Measurements from ENCODE around the gene DOK3.
A peak's percentile ranks its signal among the peaks of the same experiment; 100 is the strongest.

DOK3 gene

GRCh38 chr5:177470759-177471536 lies 38.7 kb downstream of the DOK3 start:
- peaks cover 20% of the 10 kb centered on the region for H3K4me1 ChIP-seq (ENCODE audit: control insufficient read depth, insufficient read depth, low read length)
- peak overlapping the region; percentile 4 for H3K27ac ChIP-seq (ENCODE audit: low read depth, low read length)
- H3K9ac ChIP-seq (ENCODE audit: low read length), result peak overlapping the region; percentile 24
- H3K27me3 ChIP-seq (ENCODE audit: control insufficient read depth, insufficient read depth, low read length), result no peaks in the 10 kb centered on the region
- H3K4me3 ChIP-seq (ENCODE audit: low read length), result no peak overlapping the region
- H3K36me3 ChIP-seq (ENCODE audit: control insufficient read depth, insufficient read depth, low read length), result peaks cover 9% of the 10 kb centered on the region

GRCh38 chr5:177469750-177470525 lies 39.7 kb downstream of the DOK3 start:
- Histone ChIP-seq H3K9ac (ENCODE audit: low read length) (no peak overlapping the region), H3K27me3 (ENCODE audit: control insufficient read depth, insufficient read depth, low read length) (no peaks in the 10 kb centered on the region), H3K4me3 (ENCODE audit: low read length) (peak overlapping the region; percentile 3), H3K4me1 (ENCODE audit: control insufficient read depth, insufficient read depth, low read length) (peaks cover 15% of the 10 kb centered on the region), H3K27ac (ENCODE audit: low read depth, low read length) (peak overlapping the region; percentile 44), H3K36me3 (ENCODE audit: control insufficient read depth, insufficient read depth, low read length) (peaks cover 10% of the 10 kb centered on the region)

- no peak overlapping the region for H3K27ac ChIP-seq (ENCODE audit: low read depth, low read length)
- peaks cover 15% of the 10 kb centered on the region for H3K4me1 ChIP-seq (ENCODE audit: control insufficient read depth, insufficient read depth, low read length)
- no peak overlapping the region for H3K4me3 ChIP-seq (ENCODE audit: low read length)
- H3K36me3 ChIP-seq (ENCODE audit: control insufficient read depth, insufficient read depth, low read length), result peaks cover 10% of the 10 kb centered on the region
- no peak overlapping the region for H3K9ac ChIP-seq (ENCODE audit: low read length)
- no peaks in the 10 kb centered on the region for H3K27me3 ChIP-seq (ENCODE audit: control insufficient read depth, insufficient read depth, low read length)
Observed at GRCh38 chr5:177468685-177469628, 40.7 kb downstream of the DOK3 start.

- Histone ChIP-seq H3K4me1 (ENCODE audit: control insufficient read depth, insufficient read depth, low read length) (peaks cover 15% of the 10 kb centered on the region), H3K4me3 (ENCODE audit: low read length) (no peak overlapping the region), H3K27ac (ENCODE audit: low read depth, low read length) (no peak overlapping the region), H3K27me3 (ENCODE audit: control insufficient read depth, insufficient read depth, low read length) (no peaks in the 10 kb centered on the region), H3K9ac (ENCODE audit: low read length) (no peak overlapping the region), H3K36me3 (ENCODE audit: control insufficient read depth, insufficient read depth, low read length) (peaks cover 10% of the 10 kb centered on the region)
Observed at GRCh38 chr5:177468329-177468684, 41.3 kb downstream of the DOK3 start.

- H3K9ac ChIP-seq (ENCODE audit: low read length), result no peak overlapping the region
- peaks cover 14% of the 10 kb centered on the region for H3K4me1 ChIP-seq (ENCODE audit: control insufficient read depth, insufficient read depth, low read length)
- no peak overlapping the region for H3K4me3 ChIP-seq (ENCODE audit: low read length)
- H3K27me3 ChIP-seq (ENCODE audit: control insufficient read depth, insufficient read depth, low read length), result no peaks in the 10 kb centered on the region
- no peak overlapping the region for H3K27ac ChIP-seq (ENCODE audit: low read depth, low read length)
- H3K36me3 ChIP-seq (ENCODE audit: control insufficient read depth, insufficient read depth, low read length), result peaks cover 10% of the 10 kb centered on the region
Observed at GRCh38 chr5:177467436-177467835, 42.2 kb downstream of the DOK3 start.

- Histone ChIP-seq H3K4me3 (ENCODE audit: low read length) (no peak overlapping the region), H3K27ac (ENCODE audit: low read depth, low read length) (no peak overlapping the region), H3K36me3 (ENCODE audit: control insufficient read depth, insufficient read depth, low read length) (peaks cover 10% of the 10 kb centered on the region), H3K9ac (ENCODE audit: low read length) (no peak overlapping the region), H3K27me3 (ENCODE audit: control insufficient read depth, insufficient read depth, low read length) (no peaks in the 10 kb centered on the region), H3K4me1 (ENCODE audit: control insufficient read depth, insufficient read depth, low read length) (peaks cover 9% of the 10 kb centered on the region)
Observed at GRCh38 chr5:177466861-177467260, 42.8 kb downstream of the DOK3 start.

- Histone ChIP-seq H3K4me1 (ENCODE audit: control insufficient read depth, insufficient read depth, low read length) (peaks cover 4% of the 10 kb centered on the region), H3K9ac (ENCODE audit: low read length) (no peak overlapping the region), H3K36me3 (ENCODE audit: control insufficient read depth, insufficient read depth, low read length) (peaks cover 10% of the 10 kb centered on the region), H3K27me3 (ENCODE audit: control insufficient read depth, insufficient read depth, low read length) (no peaks in the 10 kb centered on the region), H3K27ac (ENCODE audit: low read depth, low read length) (no peak overlapping the region), H3K4me3 (ENCODE audit: low read length) (no peak overlapping the region)
Observed at GRCh38 chr5:177465044-177465443, 44.6 kb downstream of the DOK3 start.

GRCh38 chr5:177462021-177462670 lies 47.5 kb downstream of the DOK3 start:
- H3K36me3 ChIP-seq (ENCODE audit: control insufficient read depth, insufficient read depth, low read length), result peaks cover 10% of the 10 kb centered on the region
- no peaks in the 10 kb centered on the region for H3K27me3 ChIP-seq (ENCODE audit: control insufficient read depth, insufficient read depth, low read length)
- H3K27ac ChIP-seq (ENCODE audit: low read depth, low read length), result no peak overlapping the region
- no peak overlapping the region for H3K4me3 ChIP-seq (ENCODE audit: low read length)
- peaks cover 2% of the 10 kb centered on the region for H3K4me1 ChIP-seq (ENCODE audit: control insufficient read depth, insufficient read depth, low read length)
- H3K9ac ChIP-seq (ENCODE audit: low read length), result no peak overlapping the region

GRCh38 chr5:177459819-177460628 lies 49.6 kb downstream of the DOK3 start:
- no peak overlapping the region for H3K27ac ChIP-seq (ENCODE audit: low read depth, low read length)
- no peaks in the 10 kb centered on the region for H3K27me3 ChIP-seq (ENCODE audit: control insufficient read depth, insufficient read depth, low read length)
- H3K9ac ChIP-seq (ENCODE audit: low read length), result no peak overlapping the region
- H3K4me3 ChIP-seq (ENCODE audit: low read length), result no peak overlapping the region
- H3K36me3 ChIP-seq (ENCODE audit: control insufficient read depth, insufficient read depth, low read length), result no peaks in the 10 kb centered on the region
- H3K4me1 ChIP-seq (ENCODE audit: control insufficient read depth, insufficient read depth, low read length), result peaks cover 9% of the 10 kb centered on the region

GRCh38 chr5:177459357-177459756 lies 50.3 kb downstream of the DOK3 start:
- H3K27ac ChIP-seq (ENCODE audit: low read depth, low read length), result no peak overlapping the region
- no peaks in the 10 kb centered on the region for H3K27me3 ChIP-seq (ENCODE audit: control insufficient read depth, insufficient read depth, low read length)
- no peak overlapping the region for H3K4me3 ChIP-seq (ENCODE audit: low read length)
- no peaks in the 10 kb centered on the region for H3K36me3 ChIP-seq (ENCODE audit: control insufficient read depth, insufficient read depth, low read length)
- H3K4me1 ChIP-seq (ENCODE audit: control insufficient read depth, insufficient read depth, low read length), result peaks cover 12% of the 10 kb centered on the region
- H3K9ac ChIP-seq (ENCODE audit: low read length), result no peak overlapping the region

- no peaks in the 10 kb centered on the region for H3K27me3 ChIP-seq (ENCODE audit: control insufficient read depth, insufficient read depth, low read length)
- no peak overlapping the region for H3K27ac ChIP-seq (ENCODE audit: low read depth, low read length)
- no peak overlapping the region for H3K4me3 ChIP-seq (ENCODE audit: low read length)
- H3K36me3 ChIP-seq (ENCODE audit: control insufficient read depth, insufficient read depth, low read length), result no peaks in the 10 kb centered on the region
- H3K4me1 ChIP-seq (ENCODE audit: control insufficient read depth, insufficient read depth, low read length), result peaks cover 15% of the 10 kb centered on the region
- no peak overlapping the region for H3K9ac ChIP-seq (ENCODE audit: low read length)
Observed at GRCh38 chr5:177458912-177459350, 50.7 kb downstream of the DOK3 start.

Measured in rectal smooth muscle tissue (tissue), 1 donor.